Vagina (tissue), 2 donors: ENCODE measurements around the gene RABGGTA.

Source experiments
- POLR2A ChIP-seq, 2 donors: fragments of 450-650 bp; IDR thresholded peaks; one replicate each; pipeline ENCODE4 v1.6.1; 2017; ENCODE audit warnings: antibody characterized with exemption in 2 of 2, mild to moderate bottlenecking in 2 of 2, moderate library complexity in 2 of 2
- POLR2AphosphoS5 ChIP-seq, 2 donors: sonication (generic); formaldehyde crosslinking; IDR thresholded peaks; one replicate each; pipeline ENCODE4 v1.9.0; 2017; ENCODE audit warnings: antibody characterized with exemption in 2 of 2, mild to moderate bottlenecking in 2 of 2, low read depth in 1 of 2; ENCODE audit not compliant: insufficient read depth in 1 of 2
- TF ChIP-seq, protein P1 (sequence below), 3 experiments: fragments of 450-650 bp in 2 of 3; fragments of 200-600 bp in 1 of 3; sonication (generic) in 1 of 3; IDR thresholded peaks; one replicate each; pipeline ENCODE4 v1.5.1; 2017 to 2019; ENCODE audit warnings: antibody characterized with exemption in 3 of 3, mild to moderate bottlenecking in 2 of 3, moderate library complexity in 2 of 3

DNA sequence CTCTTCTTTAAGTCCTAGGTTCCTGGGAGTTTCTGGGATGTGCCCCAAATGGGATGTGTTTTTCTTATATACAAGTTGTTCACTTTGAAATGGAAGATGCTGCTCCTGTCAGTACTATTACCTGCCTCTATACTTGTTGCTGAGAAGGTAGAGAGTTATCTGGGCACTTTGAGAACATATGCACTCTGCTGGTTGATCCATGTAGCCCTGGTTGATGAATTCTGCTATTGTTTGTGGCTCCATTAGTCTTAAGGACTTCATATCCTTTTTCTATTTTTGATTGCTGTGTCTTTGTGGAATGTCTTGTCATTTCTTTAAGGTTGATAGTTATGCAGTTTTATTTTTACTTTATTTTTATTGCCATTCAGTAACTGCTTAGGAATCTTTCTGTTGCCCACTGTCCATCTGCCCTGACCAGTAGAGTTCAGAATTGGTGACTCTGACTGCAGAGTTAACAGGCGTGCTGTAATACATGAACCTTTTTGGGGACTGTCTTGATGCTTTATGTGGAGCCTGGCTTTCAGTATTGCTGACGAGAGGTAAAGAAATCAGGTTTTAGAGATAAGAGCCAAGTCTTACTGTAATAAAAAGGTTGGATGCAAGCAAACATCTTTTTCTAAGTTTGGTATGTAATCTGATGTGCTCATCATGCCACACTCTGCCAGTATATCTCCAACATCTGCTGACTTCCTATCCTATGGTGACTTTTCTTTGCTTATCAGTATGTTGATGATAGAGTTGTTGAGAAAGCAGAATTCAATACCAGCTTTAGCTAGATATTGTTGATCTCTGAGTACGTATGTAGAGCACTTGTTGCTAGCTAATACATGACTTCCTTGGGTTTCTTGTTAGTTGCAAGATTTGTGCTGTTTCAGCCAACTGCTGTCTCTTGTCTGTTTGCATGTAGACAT, 37.0 kb downstream of the RABGGTA start:
- TF ChIP-seq POLR2A (IDR thresholded peaks at IDR 0.05) (no peak), POLR2AphosphoS5 (IDR thresholded peaks at IDR 0.05; ENCODE audit: insufficient read depth in 1 of 2, low read depth in 1 of 2) (no peak)
- TF ChIP-seq, protein P1, sequence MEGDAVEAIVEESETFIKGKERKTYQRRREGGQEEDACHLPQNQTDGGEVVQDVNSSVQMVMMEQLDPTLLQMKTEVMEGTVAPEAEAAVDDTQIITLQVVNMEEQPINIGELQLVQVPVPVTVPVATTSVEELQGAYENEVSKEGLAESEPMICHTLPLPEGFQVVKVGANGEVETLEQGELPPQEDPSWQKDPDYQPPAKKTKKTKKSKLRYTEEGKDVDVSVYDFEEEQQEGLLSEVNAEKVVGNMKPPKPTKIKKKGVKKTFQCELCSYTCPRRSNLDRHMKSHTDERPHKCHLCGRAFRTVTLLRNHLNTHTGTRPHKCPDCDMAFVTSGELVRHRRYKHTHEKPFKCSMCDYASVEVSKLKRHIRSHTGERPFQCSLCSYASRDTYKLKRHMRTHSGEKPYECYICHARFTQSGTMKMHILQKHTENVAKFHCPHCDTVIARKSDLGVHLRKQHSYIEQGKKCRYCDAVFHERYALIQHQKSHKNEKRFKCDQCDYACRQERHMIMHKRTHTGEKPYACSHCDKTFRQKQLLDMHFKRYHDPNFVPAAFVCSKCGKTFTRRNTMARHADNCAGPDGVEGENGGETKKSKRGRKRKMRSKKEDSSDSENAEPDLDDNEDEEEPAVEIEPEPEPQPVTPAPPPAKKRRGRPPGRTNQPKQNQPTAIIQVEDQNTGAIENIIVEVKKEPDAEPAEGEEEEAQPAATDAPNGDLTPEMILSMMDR (IDR thresholded peaks at IDR 0.05): no peak
